ENCODE results near the gene TMPRSS6. TPM values are rescaled to one million over a fixed set of nuclear protein-coding genes. Genes with fewer than 3 reads are reported as not detected.

TMPRSS6 gene
- total RNA-seq, 1 donor from 2014 or later, result 0.31 TPM

DNA sequence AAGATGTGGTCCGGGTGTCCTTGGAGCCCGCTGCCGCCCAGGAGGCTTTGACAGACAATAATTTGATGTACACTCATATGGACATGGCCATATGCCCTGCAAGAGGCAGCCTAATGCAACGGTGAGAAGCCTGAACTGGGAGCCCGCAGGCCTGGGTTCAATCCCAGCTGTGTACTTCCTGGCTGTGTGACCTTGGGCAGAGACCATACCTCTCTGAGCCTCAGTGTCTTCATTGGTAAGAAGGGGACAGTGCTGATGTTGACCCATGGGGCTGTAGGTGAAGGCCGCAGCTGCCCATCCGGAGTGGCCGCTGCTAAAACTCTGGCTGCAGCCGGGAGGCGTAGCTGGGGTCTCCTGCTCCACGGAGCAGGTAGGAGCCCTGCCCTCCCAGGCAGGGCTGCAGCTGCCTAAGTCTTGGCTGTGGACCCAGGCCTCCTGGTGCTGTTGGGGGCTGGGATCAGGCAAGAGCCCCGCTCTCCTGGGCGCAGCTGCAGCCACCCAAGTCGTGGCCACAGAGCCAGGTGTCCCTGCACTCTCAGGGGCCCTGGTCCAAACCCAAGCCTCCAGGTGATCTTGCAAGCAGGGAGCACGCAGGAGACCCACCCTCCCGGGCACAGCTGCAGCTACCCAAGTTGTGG, 31.3 kb upstream of the TMPRSS6 start:
- DNase-seq (ENCODE audit: low spot score), result no peak

DNA sequence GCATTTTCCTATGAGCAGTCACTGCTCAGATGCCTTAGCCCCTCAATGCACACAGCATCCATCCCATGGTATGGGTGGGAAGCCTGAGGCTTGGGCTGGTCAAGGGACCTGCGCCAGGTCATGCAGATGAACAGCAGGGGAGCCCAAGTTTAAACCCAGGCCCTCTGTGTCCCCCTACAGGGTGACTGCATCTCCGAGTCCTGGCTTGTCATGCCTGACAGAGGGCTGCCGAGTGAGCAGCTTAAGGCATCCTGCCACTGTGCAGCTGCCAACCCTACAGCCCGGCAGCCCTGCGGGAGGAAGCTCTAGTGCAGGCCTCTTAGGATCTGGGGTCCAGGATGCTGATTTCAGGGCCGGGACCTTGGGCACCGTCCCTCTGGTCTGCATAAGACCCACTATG, 30.2 kb upstream of the TMPRSS6 start:
- no peak for DNase-seq (ENCODE audit: low spot score)

DNA sequence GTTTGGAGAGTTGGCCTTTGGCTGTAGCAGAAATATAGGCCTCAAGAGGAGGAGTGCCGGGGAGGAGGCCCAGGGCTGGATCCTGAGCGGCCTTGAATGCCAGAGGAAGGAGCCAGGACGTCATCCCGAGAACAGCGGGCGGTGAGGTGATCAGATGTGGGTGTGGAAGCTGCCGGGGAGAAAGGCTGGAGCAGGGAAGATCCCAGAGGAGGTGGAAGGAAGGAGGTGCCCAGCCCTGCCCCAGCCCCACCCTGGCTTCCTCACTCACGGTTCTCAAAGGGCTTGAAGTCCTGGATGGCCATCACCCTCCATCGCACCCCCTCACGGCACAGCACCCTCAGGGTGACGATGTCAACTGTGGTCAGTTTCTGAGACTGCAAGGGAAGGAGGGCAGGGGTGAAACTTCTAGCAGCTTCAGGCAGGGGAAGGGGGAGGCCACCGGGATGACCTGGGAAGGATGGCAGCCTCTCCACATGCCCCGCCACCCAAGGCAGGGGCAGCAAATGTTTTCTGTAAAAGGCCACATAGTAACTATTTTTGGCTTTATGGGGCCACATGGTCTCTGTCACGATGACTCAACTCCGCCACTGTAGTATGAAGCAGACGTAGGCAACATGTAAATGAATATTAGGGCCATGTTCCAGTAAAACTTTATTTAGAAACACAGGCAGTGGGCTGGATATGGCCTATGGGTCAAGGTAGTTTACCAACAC, 29.5 kb upstream of the TMPRSS6 start:
- DNase-seq (ENCODE audit: low spot score), result no peak

DNA sequence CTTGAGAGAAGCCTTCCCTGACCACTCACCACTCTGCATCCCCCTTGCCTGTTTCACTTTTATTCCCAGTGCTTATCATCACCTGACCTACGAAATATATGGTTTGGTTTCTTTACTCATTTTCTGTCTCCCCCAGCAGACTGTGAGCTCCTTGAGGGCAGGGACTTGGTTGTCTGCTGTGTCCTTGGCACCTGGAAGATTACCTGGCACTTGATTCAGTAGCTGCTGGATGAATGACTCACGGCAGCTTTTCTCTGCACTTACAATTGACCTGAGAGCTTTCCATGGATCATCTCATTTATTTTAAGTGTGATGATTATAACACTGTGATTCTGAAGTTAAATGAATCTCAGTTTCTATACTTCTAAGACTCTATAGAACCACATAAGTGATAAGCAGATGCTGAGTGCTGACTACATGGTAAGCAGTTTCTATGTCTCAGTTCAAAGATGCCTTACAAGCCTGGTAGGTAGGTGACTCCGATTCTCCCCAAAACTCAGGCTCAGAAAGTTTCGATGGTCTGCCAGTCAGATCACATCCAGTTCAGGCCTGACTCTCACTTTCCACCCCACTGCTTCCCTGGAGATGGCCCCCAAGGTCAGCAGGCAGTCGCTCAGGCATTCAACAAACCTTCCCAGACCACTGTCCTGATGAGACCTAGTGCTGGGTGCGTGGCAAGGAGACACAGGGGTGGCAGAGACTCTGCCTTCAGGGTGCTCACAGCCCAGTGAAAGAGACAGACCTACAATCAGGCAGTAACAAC, 28.6 kb upstream of the TMPRSS6 start:
- DNase-seq (ENCODE audit: low spot score), result no peak

GRCh38 chr22:37137131-37137530, 27.6 kb upstream of the TMPRSS6 start:
- DNase-seq (ENCODE audit: low spot score), result no peak

GRCh38 chr22:37135023-37135422, 25.5 kb upstream of the TMPRSS6 start:
- no peak for DNase-seq (ENCODE audit: low spot score)

GRCh38 chr22:37133304-37134018, 23.9 kb upstream of the TMPRSS6 start:
- DNase-seq (ENCODE audit: low spot score), result no peak

DNA sequence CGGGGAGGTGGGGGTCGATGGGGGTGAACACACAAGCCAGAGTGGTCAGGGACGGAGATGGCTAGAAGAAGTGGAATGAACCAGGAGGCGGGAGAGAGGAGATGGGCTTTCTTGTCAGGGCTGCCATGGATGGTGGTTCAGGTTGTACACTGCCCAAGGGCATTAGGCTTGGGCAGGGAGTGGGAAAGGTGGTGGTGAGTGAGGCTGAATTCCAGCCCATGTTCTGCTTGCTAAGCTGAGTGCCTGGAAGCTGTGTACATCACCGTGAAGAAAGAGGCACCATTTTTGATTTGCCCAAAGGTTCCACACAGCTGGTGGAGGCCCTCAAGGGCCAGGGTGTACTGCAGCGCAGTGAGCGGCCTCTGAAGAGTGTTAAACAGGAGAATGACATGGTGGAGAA, 23.3 kb upstream of the TMPRSS6 start:
- no peak for DNase-seq (ENCODE audit: low spot score)

DNA sequence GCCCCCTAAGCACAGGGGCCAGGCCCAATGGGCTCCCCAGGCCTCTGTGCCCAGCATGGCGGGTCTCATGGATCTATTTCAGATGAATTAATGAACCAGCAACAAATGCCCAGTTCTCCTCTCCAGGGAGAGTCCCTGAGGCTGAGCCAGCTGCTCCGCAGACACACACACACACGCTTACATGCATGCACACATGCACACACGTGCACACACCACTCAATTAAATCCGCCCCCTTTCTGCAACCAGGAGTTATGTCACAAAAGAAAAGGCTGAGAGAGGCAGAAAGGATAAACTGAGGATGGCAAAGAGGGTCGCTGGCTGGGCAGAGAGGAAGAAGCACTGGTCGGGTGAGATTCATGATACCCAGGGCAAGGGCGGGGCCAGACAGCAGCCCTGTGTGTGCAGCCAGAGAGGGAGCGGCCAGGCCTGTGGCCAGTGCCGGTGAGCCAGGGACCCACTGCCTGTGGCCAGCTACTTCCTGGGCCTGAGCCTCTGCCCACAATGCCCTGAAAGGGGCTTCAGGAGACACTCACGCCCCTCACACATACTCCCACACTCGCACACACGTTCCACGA, 20.4 kb upstream of the TMPRSS6 start:
- DNase-seq (ENCODE audit: low spot score), result no peak

- DNase-seq (ENCODE audit: low spot score), result no peak
Measured at GRCh38 chr22:37128555-37129281, 19.2 kb upstream of the TMPRSS6 start.

- DNase-seq (ENCODE audit: low spot score), result no peak
Measured at GRCh38 chr22:37127350-37127878, 17.9 kb upstream of the TMPRSS6 start.

DNA sequence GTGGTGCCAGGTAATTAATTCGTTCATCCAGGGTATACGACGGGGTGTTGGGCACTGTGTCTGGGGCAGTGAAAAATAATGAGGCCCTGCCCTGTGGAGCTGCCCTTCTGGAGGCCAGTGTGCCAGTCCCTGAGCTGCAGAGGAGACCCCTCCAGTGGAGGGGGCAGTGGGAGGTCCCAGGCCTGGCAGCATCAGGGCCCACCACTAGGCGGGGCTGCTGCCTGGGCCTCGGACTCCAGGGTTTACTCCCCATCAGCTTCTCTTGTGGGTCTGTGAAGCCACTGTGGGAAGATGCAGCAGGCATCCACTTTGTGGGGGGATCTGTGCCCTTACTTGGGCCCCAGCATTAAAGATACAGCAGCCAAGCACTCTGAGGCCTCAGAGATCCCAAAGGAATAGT, 17.4 kb upstream of the TMPRSS6 start:
- DNase-seq (ENCODE audit: low spot score), result no peak

DNA sequence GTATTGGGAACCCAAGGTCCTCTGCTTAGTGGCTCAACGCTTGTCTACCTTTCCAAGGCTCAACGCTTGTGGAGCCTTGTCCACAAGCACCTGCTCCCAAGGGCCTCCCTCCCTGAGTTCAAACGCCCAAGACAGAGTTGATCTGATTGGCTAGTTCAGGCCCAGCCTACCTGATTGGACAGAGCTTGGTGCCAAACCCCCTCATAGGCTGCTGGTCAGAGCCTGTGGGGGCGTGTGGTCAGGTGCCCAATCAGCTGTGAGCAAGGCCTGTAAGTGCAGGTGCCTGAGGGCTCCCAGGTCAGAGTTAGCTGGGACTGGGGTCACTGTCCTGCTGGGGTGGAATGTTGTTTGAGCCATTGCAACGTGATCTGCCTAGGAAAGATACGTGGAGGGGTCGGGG, 16.9 kb upstream of the TMPRSS6 start:
- no peak for DNase-seq (ENCODE audit: low spot score)

GRCh38 chr22:37123649-37124048, 14.1 kb upstream of the TMPRSS6 start:
- no peak for DNase-seq (ENCODE audit: low spot score)

- DNase-seq (ENCODE audit: low spot score), result no peak
Measured at GRCh38 chr22:37122598-37123180, 13.2 kb upstream of the TMPRSS6 start.

GRCh38 chr22:37121887-37122591, 12.5 kb upstream of the TMPRSS6 start:
- peak; percentile 76 for DNase-seq (ENCODE audit: low spot score)

- no peak for DNase-seq (ENCODE audit: low spot score)
Measured at GRCh38 chr22:37120569-37121340, 11.2 kb upstream of the TMPRSS6 start.

GRCh38 chr22:37119872-37120271, 10.4 kb upstream of the TMPRSS6 start:
- no peak for DNase-seq (ENCODE audit: low spot score)

- DNase-seq (ENCODE audit: low spot score), result no peak
Measured at GRCh38 chr22:37118083-37118482, 8.6 kb upstream of the TMPRSS6 start.
